Adrenal gland (tissue), 12 donors: Measurements from ENCODE around the gene CLCNKB. TPM values are rescaled to one million over a fixed set of nuclear protein-coding genes. Genes with fewer than 3 reads are reported as not detected.

ENCODE experiments used
- DNase-seq, 7 donors: peaks; one replicate each; pipeline ENCODE4 v3.0.0-alpha.2; 2019 to 2020
- H3K27ac ChIP-seq, 5 donors: fragments of 200-600 bp; sonication (generic) in 4 of 5; 1 replicate in 3 of 5; 2 replicates in 2 of 5; pipeline versions ENCODE4 v1.5.1 to v1.8.0; 2016 to 2020; ENCODE audit warnings: mild to moderate bottlenecking in 1 of 5
- H3K27me3 ChIP-seq: fragments of 200-600 bp; 2 replicates; pipeline ENCODE4 v1.8.0; 2021
- H3K36me3 ChIP-seq, 2 donors: fragments of 200-600 bp; replicated peaks in 1 of 2; 1 replicate in 1 of 2; 2 replicates in 1 of 2; pipeline versions ENCODE4 v1.5.1 to v1.8.0; 2018 to 2022
- H3K4me1 ChIP-seq, 2 donors: fragments of 200-600 bp; replicated peaks in 1 of 2; 1 replicate in 1 of 2; 2 replicates in 1 of 2; pipeline versions ENCODE4 v1.5.1 to v1.8.0; 2018 to 2021
- H3K4me3 ChIP-seq, 4 donors: fragments of 200-600 bp; sonication (generic) in 3 of 4; one replicate each; pipeline ENCODE4 v1.5.1; 2016 to 2018
- H3K9me3 ChIP-seq, 3 donors: fragments of 200-600 bp; sonication (generic) in 1 of 3; replicated peaks in 1 of 3; 1 replicate in 2 of 3; 2 replicates in 1 of 3; pipeline versions ENCODE4 v1.5.1 to v1.8.0; 2016 to 2021
- CTCF ChIP-seq, 6 experiments: fragments of 450-650 bp in 4 of 6; fragments of 200-600 bp in 2 of 6; sonication (generic) in 1 of 6; IDR thresholded peaks; 1 replicate in 5 of 6; 2 replicates in 1 of 6; pipeline versions ENCODE4 v1.5.1 to v1.8.0; 2016 to 2021; ENCODE audit warnings: antibody characterized with exemption in 6 of 6, mild to moderate bottlenecking in 2 of 6, moderate library complexity in 1 of 6
- POLR2A ChIP-seq, 2 donors: fragments of 450-650 bp; IDR thresholded peaks; one replicate each; pipeline ENCODE4 v1.6.1; 2017; ENCODE audit warnings: antibody characterized with exemption in 2 of 2, mild to moderate bottlenecking in 2 of 2, moderate library complexity in 1 of 2
- WGBS, 4 donors: extraction: QIAGEN DNeasy Blood & Tissue Kit in 2 of 4; methylation state at CpG; one replicate each; pipeline versions ENCODE4 v1.1.5 to v1.1.7; 2013 to 2017; 5-methylcytosine and 5-hydroxymethylcytosine counted together
- intact Hi-C, 2 donors: fragments of 100-400 bp; cut with DNase I; formaldehyde crosslinking; loops; one replicate each; pipeline versions ENCODE4 v1.14.1 to v1.15.0; 2022 to 2023
- polyA plus RNA-seq, 3 donors: library from polyadenylated mRNA; stranded (reverse); fragments of 200-250 nt in 2 of 3; fragments of 350-450 nt in 1 of 3; fragmentation: Illumina TruSeq in 1 of 3; extraction: RNeasy Lipid Tissue Mini Kit (QIAGEN cat#74804) in 1 of 3; gene quantifications; one replicate each; pipeline ENCODE4 v1.2.3, GENCODE V29; 2013 to 2014
- total RNA-seq, 9 donors: library from RNA; depleted of rRNA in 4 of 9; stranded (reverse); fragments of >200 nt in 4 of 9; fragments of 120-200 nt in 1 of 9; fragmentation: NEBNext Ultra II Directional in 1 of 9; extraction: Animal tissue kit (Norgen Biotek cat#: 25700) in 1 of 9; gene quantifications; one replicate each; pipeline versions ENCODE4 v1.1.0 to v1.2.4, GENCODE V29; 2013 to 2023
- donor health status: healthy with polysubstance abuse.
- donor health status: Bipolar disorder and iron deficiency.
- donor health status: DM: yes; HTN: yes; CAD: no.
- donor health status: DM: no; HTN: no; CAD: no.
- donor health status: DM: no; HTN: no; CAD: no.
- donor health status: DM: yes; HTN: yes; CAD: no.

The CLCNKB gene
- total and polyA plus RNA-seq, 12 donors, result 0.67 to 9.9 (median 2.6) TPM

GRCh38 chr1:16013908-16014258, 29.7 kb upstream of the CLCNKB start:
- Histone ChIP-seq H3K27ac (peak overlapping the region; percentile 1 to 97 (median 91)), H3K36me3 (no peaks in the 10 kb centered on the region), H3K4me1 (peaks cover 65 to 66% of the 10 kb centered on the region in 2 donors), H3K4me3 (no peak overlapping the region), H3K27me3 (no peaks in the 10 kb centered on the region), H3K9me3 (no peaks in the 10 kb centered on the region)
- DNase-seq, result no peak
- 50 to 73% (median 60%) methylated on average over 3 to 4 of the region's 4 CpGs for WGBS, 4 donors
- intact Hi-C loops, result loop anchor here in 1 of 2 donors (5.0 to 10.0 kb wide), 2 partner anchors 43 to 171 kb away; no protein-coding TSS in a partner anchor
- no peak for TF ChIP-seq POLR2A (IDR thresholded peaks at IDR 0.05)
- no peak for TF ChIP-seq CTCF (IDR thresholded peaks at IDR 0.05)

DNA sequence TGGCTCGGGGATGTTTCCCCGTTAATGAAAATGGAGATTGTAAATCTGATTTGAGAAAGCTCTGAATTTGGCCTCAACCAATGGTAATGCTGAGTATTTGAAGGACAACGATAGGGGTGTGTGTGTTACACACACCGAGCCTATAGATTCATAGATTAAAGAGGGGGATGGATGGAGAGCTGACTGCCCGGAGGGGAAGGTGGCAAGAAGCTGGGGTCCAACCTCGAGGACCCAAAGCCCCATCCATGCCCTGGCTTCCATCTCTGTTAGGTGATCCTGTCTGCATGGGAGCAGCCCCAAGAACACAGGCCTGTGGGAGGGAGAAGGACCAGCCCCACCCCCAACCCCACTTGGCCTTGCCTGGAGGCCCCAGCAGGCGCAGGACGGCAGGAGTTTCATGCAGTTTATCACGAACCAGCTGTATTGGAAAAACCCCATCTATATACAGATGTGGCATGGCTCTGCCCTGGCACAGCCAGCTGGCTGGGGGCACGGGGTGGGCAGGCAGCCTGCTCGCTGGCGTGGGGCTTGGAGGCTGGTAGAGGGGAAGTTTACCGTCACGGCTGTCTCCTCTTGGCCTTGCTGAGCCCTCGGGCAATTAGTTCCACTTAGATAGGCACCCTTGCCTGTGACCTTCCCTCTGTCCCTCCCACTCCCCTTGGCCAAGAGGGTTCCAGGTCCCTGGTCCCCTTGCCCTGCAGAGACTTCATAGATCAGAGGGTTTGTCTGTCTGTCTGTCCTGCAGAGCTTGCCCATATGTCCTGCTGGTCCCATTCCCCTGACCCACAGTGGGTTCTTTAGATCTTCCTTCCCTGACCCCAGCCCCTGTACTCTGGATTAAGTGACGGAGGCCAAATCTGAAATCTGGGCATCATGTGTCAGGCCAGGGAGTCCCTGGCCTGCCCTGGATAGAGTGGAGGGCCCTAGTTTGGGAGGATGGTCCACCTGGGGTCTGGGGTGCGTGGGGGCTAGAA, 28.8 kb upstream of the CLCNKB start:
- Histone ChIP-seq H3K9me3 (no peaks in the 10 kb centered on the region), H3K27ac (peak overlapping the region; percentile 1 to 97 (median 91)), H3K27me3 (no peaks in the 10 kb centered on the region), H3K4me3 (peak overlapping the region in 1 of 4 donors; percentile 53), H3K4me1 (peaks cover 74 to 75% of the 10 kb centered on the region in 2 donors), H3K36me3 (no peaks in the 10 kb centered on the region)
- peak; percentile 81 to 90 (median 86) for DNase-seq
- 51 to 67% (median 58%) methylated on average over 8 to 17 of the region's 17 CpGs for WGBS, 4 donors
- TF ChIP-seq POLR2A (IDR thresholded peaks at IDR 0.05), result peak; percentile 0 to 34
- TF ChIP-seq CTCF (IDR thresholded peaks at IDR 0.05), result no peak
- intact Hi-C loops, result loop anchor here in 1 of 2 donors (5.0 to 10.0 kb wide), 2 partner anchors 43 to 170 kb away; no protein-coding TSS in a partner anchor

DNA sequence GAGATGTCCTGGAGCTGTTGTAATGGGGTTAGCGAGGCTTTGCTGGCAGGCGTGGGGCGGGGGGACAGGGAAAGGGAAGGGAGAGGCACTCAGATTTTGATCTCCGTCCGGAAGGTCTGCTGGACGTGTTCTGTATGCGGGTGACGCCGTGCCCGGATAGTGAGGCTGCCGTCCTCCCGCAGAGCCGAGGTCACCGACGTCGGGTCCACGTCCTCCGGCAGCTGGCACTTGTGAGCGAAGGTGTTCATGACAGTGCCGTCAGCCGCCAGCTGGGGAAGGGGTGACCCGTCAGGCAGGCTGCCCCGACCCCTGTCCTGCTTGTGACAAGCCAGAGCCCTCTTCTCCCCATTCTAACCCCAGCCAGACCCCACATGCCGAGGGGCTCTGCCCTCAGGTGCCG, 28.1 kb upstream of the CLCNKB start:
- DNase-seq, result peak in 1 of 7 donors; percentile 41
- 65 to 93% (median 82%) methylated on average over 3 to 25 of the region's 25 CpGs for WGBS, 4 donors

More for the DNA sequence above, 28.1 kb upstream of the CLCNKB start:
- intact Hi-C loops, result loop anchor here in 1 of 2 donors (10.0 kb wide), 1 partner anchor 169 kb away; no protein-coding TSS in a partner anchor
- Histone ChIP-seq H3K27me3 (no peaks in the 10 kb centered on the region), H3K36me3 (no peaks in the 10 kb centered on the region), H3K9me3 (no peaks in the 10 kb centered on the region), H3K4me3 (peak overlapping the region in 1 of 4 donors; percentile 53), H3K4me1 (peaks cover 81 to 82% of the 10 kb centered on the region in 2 donors), H3K27ac (peak overlapping the region in 4 of 5 donors; percentile 60 to 97 (median 94))
- no peak for TF ChIP-seq POLR2A (IDR thresholded peaks at IDR 0.05)
- TF ChIP-seq CTCF (IDR thresholded peaks at IDR 0.05), result no peak
